Suppressor macrophage treated with lipopolysaccharide for 1 hour (primary cell): ENCODE measurements around the gene ADD2.

ENCODE experiments used
- DNase-seq, 3 donors: peaks; one replicate each; pipeline ENCODE4 v3.0.0-alpha.2; 2020 to 2022

The ADD2 gene

GRCh38 chr2:70670202-70670601 is 97.8 kb downstream of the ADD2 start:
- DNase-seq: no peak

- no peak for DNase-seq
Measured at GRCh38 chr2:70668911-70669310, 99.1 kb downstream of the ADD2 start.

GRCh38 chr2:70668432-70668831 is 99.6 kb downstream of the ADD2 start:
- no peak for DNase-seq

- no peak for DNase-seq
Measured at GRCh38 chr2:70664525-70664924, 103.5 kb downstream of the ADD2 start.

- DNase-seq: no peak
Measured at GRCh38 chr2:70663411-70663810, 104.6 kb downstream of the ADD2 start.

GRCh38 chr2:70659551-70659950 is 108.4 kb downstream of the ADD2 start:
- DNase-seq: no peak

- DNase-seq: no peak
Measured at GRCh38 chr2:70658476-70658875, 109.5 kb downstream of the ADD2 start.

GRCh38 chr2:70657246-70657645 is 110.8 kb downstream of the ADD2 start:
- no peak for DNase-seq

GRCh38 chr2:70656421-70657010 is 111.5 kb downstream of the ADD2 start:
- no peak for DNase-seq

- no peak for DNase-seq
Measured at GRCh38 chr2:70655786-70656185, 112.2 kb downstream of the ADD2 start.

GRCh38 chr2:70655211-70655610 is 112.8 kb downstream of the ADD2 start:
- DNase-seq: peak; percentile 46 to 63 (median 63)

- DNase-seq: no peak
Measured at GRCh38 chr2:70651727-70652126, 116.3 kb downstream of the ADD2 start.

- no peak for DNase-seq
Measured at GRCh38 chr2:70651014-70651413, 117.0 kb downstream of the ADD2 start.

- peak in 2 of 3 donors; percentile 30 to 61 for DNase-seq
Measured at GRCh38 chr2:70648961-70649360, 119.0 kb downstream of the ADD2 start.

- peak; percentile 77 to 84 (median 80) for DNase-seq
Measured at GRCh38 chr2:70647873-70648481, 120.0 kb downstream of the ADD2 start.

- DNase-seq: no peak
Measured at GRCh38 chr2:70646420-70646818, 121.6 kb downstream of the ADD2 start.

GRCh38 chr2:70645733-70646419 is 122.1 kb downstream of the ADD2 start:
- DNase-seq: no peak

- peak in 2 of 3 donors; percentile 15 to 40 for DNase-seq
Measured at GRCh38 chr2:70643715-70644114, 124.3 kb downstream of the ADD2 start.

- no peak for DNase-seq
Measured at GRCh38 chr2:70641263-70641784, 126.7 kb downstream of the ADD2 start.

- DNase-seq: no peak
Measured at GRCh38 chr2:70639841-70640436, 128.1 kb downstream of the ADD2 start.

GRCh38 chr2:70638561-70638960 is 129.4 kb downstream of the ADD2 start:
- DNase-seq: no peak

- DNase-seq: no peak
Measured at GRCh38 chr2:70633508-70633907, 134.5 kb downstream of the ADD2 start.

GRCh38 chr2:70632966-70633365 is 135.0 kb downstream of the ADD2 start:
- DNase-seq: no peak

- DNase-seq: no peak
Measured at GRCh38 chr2:70632388-70632787, 135.6 kb downstream of the ADD2 start.
